ENCODE measurements around the gene HELLS.
"Not testable (repeated sequence)": the region's sequence is repeated elsewhere in the genome, so short reads cannot be mapped to it uniquely, and the experiment has no call there.

The HELLS gene

DNA sequence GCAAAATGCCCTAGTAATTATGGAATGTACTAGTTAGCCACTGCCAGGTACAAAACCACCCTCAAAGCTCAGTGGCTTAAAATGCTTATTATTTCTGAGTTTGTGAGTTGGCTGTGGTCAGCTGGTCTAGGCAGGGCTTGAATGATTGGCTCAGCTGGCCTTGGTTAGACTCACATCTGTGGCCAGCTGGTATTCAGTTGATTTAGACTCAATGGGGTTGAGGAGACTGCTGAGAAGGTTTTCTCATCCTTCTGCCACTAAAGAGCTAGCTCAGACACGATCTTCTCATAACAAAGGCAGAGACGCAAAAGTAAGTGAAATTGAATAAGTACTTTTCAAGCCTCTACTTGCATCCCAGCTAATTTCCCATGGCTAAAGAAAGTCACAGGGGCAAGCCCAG lies 80.9 kb downstream of the HELLS start:
- H3K4me3 ChIP-seq (ENCODE audit: low read length), result no peak overlapping the region
- H3K4me1 ChIP-seq (ENCODE audit: insufficient read depth, low read length), result peaks cover 2% of the 10 kb centered on the region
- H2AFZ ChIP-seq (ENCODE audit: low read depth, low read length), result no peak overlapping the region
- no peaks in the 10 kb centered on the region for H3K36me3 ChIP-seq (ENCODE audit: insufficient read depth, low read length)
- no peaks in the 10 kb centered on the region for H3K27me3 ChIP-seq (ENCODE audit: insufficient read depth, low read length)
- H3K9me3 ChIP-seq (ENCODE audit: low read length), result no peaks in the 10 kb centered on the region

DNA sequence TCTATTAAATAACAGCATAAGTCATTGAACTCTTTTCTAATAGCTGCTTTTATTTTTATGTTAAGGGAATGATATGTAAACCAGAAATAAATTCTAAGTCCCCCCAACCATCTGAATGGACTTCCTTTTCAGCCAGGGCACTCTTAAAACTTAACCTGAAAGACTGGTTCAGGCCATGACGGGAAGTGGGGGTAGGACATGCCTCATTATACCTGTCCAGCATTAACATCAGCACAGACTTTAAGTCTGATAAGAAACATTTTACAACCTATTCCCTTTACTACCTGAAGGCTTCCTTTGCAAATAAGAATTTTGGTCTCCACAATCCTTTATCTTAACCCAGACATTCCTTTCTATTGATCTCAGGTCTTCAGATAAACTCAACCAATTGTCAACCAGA lies 81.9 kb downstream of the HELLS start:
- Histone ChIP-seq H2AFZ (ENCODE audit: low read depth, low read length) (no peak overlapping the region), H3K36me3 (ENCODE audit: insufficient read depth, low read length) (no peaks in the 10 kb centered on the region), H3K9me3 (ENCODE audit: low read length) (no peaks in the 10 kb centered on the region), H3K4me3 (ENCODE audit: low read length) (no peak overlapping the region), H3K4me1 (ENCODE audit: insufficient read depth, low read length) (peaks cover 2% of the 10 kb centered on the region), H3K27me3 (ENCODE audit: insufficient read depth, low read length) (no peaks in the 10 kb centered on the region)

DNA sequence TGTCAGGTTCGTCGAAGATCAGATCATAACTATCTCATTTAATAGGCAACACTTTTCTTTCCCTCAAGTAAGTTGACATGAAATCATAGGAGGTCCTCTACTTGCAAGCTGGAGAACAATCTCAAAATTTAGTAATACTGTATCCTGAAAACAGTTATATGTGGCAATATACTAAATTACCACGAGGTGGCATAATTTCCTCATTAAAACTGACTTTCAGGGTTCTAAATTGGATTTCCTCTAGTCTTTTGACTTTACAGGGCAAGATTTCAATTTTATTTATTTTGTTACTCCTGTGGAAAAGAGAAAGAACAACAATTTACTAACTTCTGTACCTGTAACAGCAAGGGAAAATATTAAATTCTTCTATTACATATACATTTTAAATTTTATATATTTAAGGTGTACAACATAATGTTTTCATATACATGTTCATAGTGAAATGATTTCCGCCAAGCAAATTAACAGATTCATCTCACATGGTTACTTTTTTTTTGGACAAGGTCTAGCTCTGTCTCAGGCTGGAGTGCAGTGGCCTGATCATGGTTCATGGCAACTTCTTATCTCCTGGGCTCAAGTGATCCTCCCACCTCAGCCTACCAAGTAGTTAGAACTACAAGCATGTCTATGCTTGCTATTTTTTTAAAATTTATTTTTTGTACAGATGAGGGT lies 84.6 kb downstream of the HELLS start:
- Histone ChIP-seq H3K4me3 (ENCODE audit: low read length) (no peak overlapping the region), H3K36me3 (ENCODE audit: insufficient read depth, low read length) (no peaks in the 10 kb centered on the region), H3K27me3 (ENCODE audit: insufficient read depth, low read length) (no peaks in the 10 kb centered on the region), H2AFZ (ENCODE audit: low read depth, low read length) (no peak overlapping the region), H3K4me1 (ENCODE audit: insufficient read depth, low read length) (no peaks in the 10 kb centered on the region), H3K9me3 (ENCODE audit: low read length) (no peaks in the 10 kb centered on the region)

DNA sequence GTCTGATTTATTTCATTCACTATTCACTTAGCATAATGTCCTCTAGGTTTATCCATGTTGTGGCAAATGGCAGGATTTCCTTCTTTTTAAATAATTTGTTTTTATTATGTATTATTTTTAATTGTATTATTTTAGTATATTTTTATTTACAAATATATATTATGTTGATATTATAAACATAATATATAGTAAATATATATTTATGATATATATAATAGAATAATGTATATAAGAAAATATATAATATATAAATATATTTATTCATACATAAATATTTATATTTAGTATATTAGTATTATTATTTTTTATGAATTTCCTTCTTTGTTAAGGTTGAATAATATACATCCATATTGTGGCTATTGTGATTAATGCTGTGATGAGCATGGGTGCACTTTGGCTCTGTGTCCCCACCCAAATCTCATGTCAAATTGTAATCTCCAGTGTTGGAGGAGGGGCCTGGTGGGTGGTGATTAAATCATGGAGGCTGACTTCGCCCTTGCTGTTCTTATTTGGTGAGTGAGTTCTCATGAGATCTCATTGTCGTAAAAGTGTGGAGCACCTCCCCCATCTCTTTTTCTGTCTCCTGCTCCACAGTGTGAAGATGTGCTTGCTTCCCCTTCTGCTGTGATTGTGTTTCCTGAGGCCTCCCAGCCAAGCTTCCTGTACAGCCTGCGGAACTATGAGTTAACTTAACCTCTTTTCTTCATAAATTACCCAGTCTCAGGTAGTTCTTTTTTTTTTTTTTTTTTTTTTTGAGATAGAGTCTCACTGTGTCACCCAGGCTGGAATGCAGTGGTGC lies 85.7 kb downstream of the HELLS start:
- Histone ChIP-seq H3K36me3 (ENCODE audit: insufficient read depth, low read length) (no peaks in the 10 kb centered on the region), H3K4me3 (ENCODE audit: low read length) (no peak overlapping the region), H3K27me3 (ENCODE audit: insufficient read depth, low read length) (no peaks in the 10 kb centered on the region), H3K4me1 (ENCODE audit: insufficient read depth, low read length) (no peaks in the 10 kb centered on the region), H3K9me3 (ENCODE audit: low read length) (no peaks in the 10 kb centered on the region), H2AFZ (ENCODE audit: low read depth, low read length) (no peak overlapping the region)

DNA sequence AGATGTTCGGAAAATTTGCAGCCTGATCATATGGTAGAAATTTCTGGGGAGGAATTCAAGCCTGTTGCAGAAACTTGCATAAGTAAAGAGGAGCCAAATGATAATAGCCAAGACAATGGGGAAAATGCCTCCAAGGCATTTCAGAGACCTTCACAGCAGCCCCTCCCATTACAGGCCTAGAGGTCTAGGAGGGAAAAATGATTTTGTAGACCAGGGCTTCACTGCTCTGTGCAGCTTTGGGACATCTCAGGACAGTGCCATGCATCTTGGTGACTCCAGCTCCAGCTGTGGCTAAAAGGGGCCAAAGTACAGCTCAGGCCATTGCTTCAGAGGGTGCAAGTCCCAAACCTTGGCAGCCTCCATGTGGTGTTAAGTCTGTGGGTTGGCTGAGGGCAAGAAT lies 87.4 kb downstream of the HELLS start:
- Histone ChIP-seq H3K4me1 (ENCODE audit: insufficient read depth, low read length) (no peaks in the 10 kb centered on the region), H3K36me3 (ENCODE audit: insufficient read depth, low read length) (no peaks in the 10 kb centered on the region), H3K4me3 (ENCODE audit: low read length) (no peak overlapping the region), H3K27me3 (ENCODE audit: insufficient read depth, low read length) (no peaks in the 10 kb centered on the region), H2AFZ (ENCODE audit: low read depth, low read length) (no peak overlapping the region), H3K9me3 (ENCODE audit: low read length) (no peaks in the 10 kb centered on the region)

DNA sequence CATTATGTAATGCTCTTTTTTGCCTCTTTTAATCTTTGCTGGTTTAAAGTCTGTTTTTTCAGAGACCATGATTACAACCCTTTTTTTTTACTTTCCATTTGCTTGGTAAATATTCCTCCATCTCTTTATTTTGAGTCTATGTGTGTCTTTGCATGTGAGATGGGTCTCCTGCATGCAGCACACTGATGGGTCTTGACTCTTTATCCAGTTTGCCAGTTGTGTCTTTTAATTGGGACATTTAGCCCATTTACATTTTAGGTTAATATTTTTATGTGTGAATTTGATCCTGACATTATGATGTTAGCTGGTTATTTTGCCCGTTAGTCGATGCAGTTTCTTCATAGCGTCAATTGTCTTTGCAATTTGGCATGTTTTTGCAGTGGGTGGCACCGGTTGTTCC lies 92.5 kb downstream of the HELLS start:
- not testable (repeated sequence) for H3K36me3 ChIP-seq (ENCODE audit: insufficient read depth, low read length); H2AFZ ChIP-seq (ENCODE audit: low read depth, low read length); H3K4me1 ChIP-seq (ENCODE audit: insufficient read depth, low read length); H3K4me3 ChIP-seq (ENCODE audit: low read length); H3K27me3 ChIP-seq (ENCODE audit: insufficient read depth, low read length); H3K9me3 ChIP-seq (ENCODE audit: low read length)

DNA sequence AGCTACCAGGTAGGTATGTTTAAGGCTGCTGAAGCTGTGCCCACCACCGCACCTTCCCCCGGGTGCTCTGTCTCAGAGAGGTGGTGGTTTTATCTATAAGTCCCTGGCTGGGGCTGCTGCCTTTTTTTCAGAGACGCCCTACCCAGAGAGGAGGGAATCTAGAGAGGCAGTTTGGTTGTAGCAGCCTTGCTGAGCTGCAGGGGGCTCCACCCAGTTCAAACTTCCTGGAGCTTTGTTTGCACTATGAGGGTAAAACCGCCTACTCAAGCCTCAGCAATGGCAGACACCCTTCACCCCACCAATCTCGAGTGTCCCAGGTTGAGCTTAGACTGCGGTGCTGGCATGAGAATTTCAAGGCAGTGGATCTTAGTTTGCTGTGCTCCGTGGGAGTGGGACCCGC lies 94.3 kb downstream of the HELLS start:
- Histone ChIP-seq H3K4me1 (ENCODE audit: insufficient read depth, low read length) (no peaks in the 10 kb centered on the region), H3K9me3 (ENCODE audit: low read length) (no peaks in the 10 kb centered on the region), H3K27me3 (ENCODE audit: insufficient read depth, low read length) (no peaks in the 10 kb centered on the region), H2AFZ (ENCODE audit: low read depth, low read length) (no peak overlapping the region), H3K4me3 (ENCODE audit: low read length) (no peak overlapping the region), H3K36me3 (ENCODE audit: insufficient read depth, low read length) (no peaks in the 10 kb centered on the region)

DNA sequence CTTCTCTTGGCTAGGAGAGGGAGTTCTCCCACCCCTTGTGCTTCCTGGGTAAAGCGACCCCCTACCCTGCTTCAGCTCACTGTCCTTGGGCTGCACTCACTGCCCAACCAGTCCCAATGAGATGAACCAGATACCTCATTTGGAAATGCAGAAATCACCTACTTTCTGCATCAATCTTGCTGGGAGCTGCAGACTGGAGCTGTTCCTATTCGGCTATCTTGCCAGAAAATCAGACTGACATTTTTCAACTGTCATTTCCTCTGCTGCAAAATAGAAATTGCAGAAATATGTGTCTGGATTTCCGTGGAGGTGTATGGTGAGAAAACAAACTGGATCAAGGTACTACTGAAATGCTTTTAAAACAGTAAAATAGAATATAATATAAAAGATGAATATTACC lies 95.0 kb downstream of the HELLS start:
- no peak overlapping the region for H3K4me3 ChIP-seq (ENCODE audit: low read length)
- no peaks in the 10 kb centered on the region for H3K4me1 ChIP-seq (ENCODE audit: insufficient read depth, low read length)
- H3K9me3 ChIP-seq (ENCODE audit: low read length), result no peaks in the 10 kb centered on the region
- H2AFZ ChIP-seq (ENCODE audit: low read depth, low read length), result no peak overlapping the region
- H3K27me3 ChIP-seq (ENCODE audit: insufficient read depth, low read length), result no peaks in the 10 kb centered on the region
- no peaks in the 10 kb centered on the region for H3K36me3 ChIP-seq (ENCODE audit: insufficient read depth, low read length)

DNA sequence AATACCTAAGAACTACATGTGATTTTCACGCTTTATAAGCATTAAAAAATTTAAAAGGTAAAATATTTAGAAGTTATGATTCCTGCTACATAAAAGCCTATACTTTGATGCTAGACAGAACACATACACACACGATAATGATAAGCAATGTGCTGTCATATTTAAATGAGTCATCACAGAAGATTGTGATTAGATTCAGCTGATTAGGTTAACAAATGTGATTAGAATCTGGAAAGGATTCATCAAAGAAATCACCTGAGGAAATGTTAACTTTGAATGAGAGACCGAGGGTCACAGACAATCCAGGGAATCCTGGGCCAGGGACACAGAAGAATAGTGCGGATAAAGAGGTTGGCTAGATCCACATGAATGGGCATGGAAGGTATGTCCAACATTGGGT lies 95.9 kb downstream of the HELLS start:
- Histone ChIP-seq H3K9me3 (ENCODE audit: low read length) (no peaks in the 10 kb centered on the region), H3K4me3 (ENCODE audit: low read length) (no peak overlapping the region), H3K36me3 (ENCODE audit: insufficient read depth, low read length) (no peaks in the 10 kb centered on the region), H2AFZ (ENCODE audit: low read depth, low read length) (no peak overlapping the region), H3K27me3 (ENCODE audit: insufficient read depth, low read length) (no peaks in the 10 kb centered on the region), H3K4me1 (ENCODE audit: insufficient read depth, low read length) (no peaks in the 10 kb centered on the region)

DNA sequence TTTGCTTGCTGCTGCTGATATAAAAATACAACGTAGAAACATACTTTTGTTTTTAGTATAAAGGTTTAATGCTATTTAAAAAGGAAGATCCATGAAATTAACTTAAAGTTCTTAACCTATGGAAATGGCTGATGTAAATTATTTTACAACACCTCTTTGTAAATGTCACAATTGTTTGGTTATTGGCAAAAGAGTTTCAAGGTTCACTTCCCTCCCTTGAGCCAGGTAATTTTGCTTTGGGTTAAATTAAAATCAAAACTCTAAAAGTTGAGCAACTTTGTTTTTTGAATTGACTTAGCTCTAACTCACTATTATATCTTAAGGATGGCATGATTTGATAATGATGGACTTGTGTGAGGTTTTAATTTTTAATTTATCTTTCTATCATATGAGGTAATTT lies 98.8 kb downstream of the HELLS start:
- no peaks in the 10 kb centered on the region for H3K4me1 ChIP-seq (ENCODE audit: insufficient read depth, low read length)
- H3K36me3 ChIP-seq (ENCODE audit: insufficient read depth, low read length), result no peaks in the 10 kb centered on the region
- no peak overlapping the region for H2AFZ ChIP-seq (ENCODE audit: low read depth, low read length)
- no peaks in the 10 kb centered on the region for H3K9me3 ChIP-seq (ENCODE audit: low read length)
- no peaks in the 10 kb centered on the region for H3K27me3 ChIP-seq (ENCODE audit: insufficient read depth, low read length)
- H3K4me3 ChIP-seq (ENCODE audit: low read length), result no peak overlapping the region

DNA sequence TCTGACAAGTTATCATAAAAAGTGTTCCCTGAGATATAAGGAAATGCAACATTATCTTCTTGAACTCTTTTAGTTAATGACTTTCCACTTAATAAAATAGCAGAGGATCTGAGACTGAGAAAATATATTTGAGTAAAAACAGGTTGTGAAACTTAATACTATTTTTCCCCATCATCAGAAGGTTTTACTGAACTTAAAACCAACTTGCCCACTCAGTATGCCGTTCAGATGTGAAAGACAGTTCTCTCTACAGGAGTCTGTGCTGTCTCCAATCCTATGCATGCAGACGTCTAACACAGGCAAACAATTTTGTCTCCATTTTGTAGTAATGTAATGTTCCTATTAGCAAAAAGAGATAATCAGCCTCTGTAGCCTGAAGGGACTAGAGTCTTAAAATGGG lies 99.7 kb downstream of the HELLS start:
- no peak overlapping the region for H3K4me3 ChIP-seq (ENCODE audit: low read length)
- H3K27me3 ChIP-seq (ENCODE audit: insufficient read depth, low read length), result no peaks in the 10 kb centered on the region
- H3K36me3 ChIP-seq (ENCODE audit: insufficient read depth, low read length), result no peaks in the 10 kb centered on the region
- H2AFZ ChIP-seq (ENCODE audit: low read depth, low read length), result no peak overlapping the region
- no peaks in the 10 kb centered on the region for H3K9me3 ChIP-seq (ENCODE audit: low read length)
- H3K4me1 ChIP-seq (ENCODE audit: insufficient read depth, low read length), result no peaks in the 10 kb centered on the region

Data from neuron (in vitro differentiated cells).